Activated naive CD8-positive, alpha-beta T cell treated with anti-CD3 and anti-CD28 coated beads, Interleukin-2, amount 50 U/mL, for 24 hours (primary cell): ENCODE data around the gene REPS2.

Experiments used
- ATAC-seq: fragments of 150-1000 bp; cut with Tn5 transposase; one replicate; pipeline ENCODE4 v1.10.0; 2021
- DNase-seq: peaks from one replicate; pipeline ENCODE4 v3.0.0; 2021
- H3K27ac Mint-ChIP-seq: one replicate; pipeline ENCODE4 v1.8.0; 2021; ENCODE audit warnings: mild to moderate bottlenecking, mixed read lengths
- H3K27me3 Mint-ChIP-seq: one replicate; pipeline ENCODE4 v1.8.0; 2021; ENCODE audit warnings: mixed read lengths
- H3K36me3 Mint-ChIP-seq: one replicate; pipeline ENCODE4 v1.8.0; 2021; ENCODE audit warnings: low read depth, mixed read lengths
- H3K4me1 Mint-ChIP-seq: one replicate; pipeline ENCODE4 v1.8.0; 2021; ENCODE audit warnings: mixed read lengths
- H3K4me3 Mint-ChIP-seq: one replicate; pipeline ENCODE4 v1.8.0; 2021; ENCODE audit warnings: mild to moderate bottlenecking, moderate library complexity, mixed read lengths
- H3K9me3 Mint-ChIP-seq: one replicate; pipeline ENCODE4 v1.8.0; 2021; ENCODE audit warnings: mixed read lengths

REPS2 gene

GRCh38 chrX:16946361-16946964 is at the start of gene REPS2:
TSS of gene REPS2 (plus strand) at chrX:16946658. CDS start at chrX:16946862, 204 bp downstream.
- H3K9me3 Mint-ChIP-seq: no peaks in the 10 kb centered on the region
- peak within 1 kb of the TSS; percentile 73 for H3K4me3 Mint-ChIP-seq
- peaks cover 4% of the 10 kb centered on the region for H3K27me3 Mint-ChIP-seq
- no peak within 1 kb of the TSS for H3K27ac Mint-ChIP-seq
- H3K36me3 Mint-ChIP-seq: no peaks in the 10 kb centered on the region
- H3K4me1 Mint-ChIP-seq: peaks cover 3% of the 10 kb centered on the region
- ATAC-seq (peak; percentile 96), DNase-seq (peak; percentile 65)

DNA sequence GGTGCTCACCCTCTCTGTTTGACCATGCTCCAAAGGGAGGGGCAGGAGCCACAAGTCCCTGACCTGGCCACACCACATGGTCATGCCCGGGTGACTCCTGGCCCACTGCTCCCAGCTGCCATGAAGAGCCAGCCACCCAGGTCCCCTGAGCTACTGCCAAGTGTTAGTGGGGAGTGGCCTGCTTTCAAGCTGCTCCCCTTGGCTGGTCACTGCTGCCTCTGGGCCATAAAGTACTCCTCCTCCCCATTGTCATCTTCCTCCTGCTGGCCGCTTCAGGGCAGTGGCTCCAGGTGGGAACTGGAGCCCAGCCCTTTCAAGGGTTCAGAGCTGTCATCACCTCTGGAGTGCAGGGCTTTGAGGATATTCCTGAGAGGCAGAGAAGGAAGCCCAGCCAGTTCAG is 49.0 kb upstream of the REPS2 start:
- Mint-ChIP-seq H3K4me3 (no peak overlapping the region), H3K36me3 (no peaks in the 10 kb centered on the region), H3K4me1 (peaks cover 7% of the 10 kb centered on the region), H3K27ac (no peak overlapping the region), H3K9me3 (no peaks in the 10 kb centered on the region), H3K27me3 (no peaks in the 10 kb centered on the region)
- DNase-seq: no peak
- ATAC-seq: no peak

DNA sequence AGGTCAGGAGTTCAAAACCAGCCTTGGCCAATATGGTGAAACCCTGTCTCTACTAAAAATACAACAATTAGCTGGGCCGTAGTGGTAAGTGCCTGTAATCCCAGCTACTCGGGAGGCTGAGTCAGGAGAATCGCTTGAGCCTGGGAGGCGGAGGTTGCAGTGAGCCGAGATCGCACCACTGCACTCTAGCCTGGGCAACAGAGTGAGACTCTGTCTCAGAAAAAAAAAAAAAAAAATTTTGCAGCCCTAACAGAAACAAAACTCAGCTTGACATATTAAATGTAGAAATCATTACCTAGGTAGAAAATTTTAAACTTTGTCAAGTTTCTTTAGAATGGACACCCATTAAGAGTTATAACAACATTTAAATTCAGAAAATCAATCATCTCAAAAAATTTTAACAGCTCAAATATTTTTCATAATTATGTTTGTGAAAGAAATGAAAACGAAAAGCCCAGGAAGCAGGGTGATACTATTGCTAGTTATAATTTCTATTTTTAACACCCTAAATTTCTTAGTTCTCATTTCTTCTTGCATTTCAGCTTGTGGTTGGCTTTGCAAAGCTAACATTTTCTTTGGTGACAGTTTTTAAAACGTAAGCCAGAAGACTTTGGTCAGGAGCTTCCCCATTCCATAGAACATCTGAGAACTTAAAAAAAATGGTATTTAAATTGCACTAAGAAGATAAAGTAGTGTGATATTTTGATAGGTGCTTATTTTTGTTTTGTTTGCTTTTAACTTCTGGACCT is 43.0 kb upstream of the REPS2 start:
- ATAC-seq (no peak), DNase-seq (no peak)
- no peak overlapping the region for H3K27ac Mint-ChIP-seq
- H3K4me1 Mint-ChIP-seq: no peaks in the 10 kb centered on the region
- no peaks in the 10 kb centered on the region for H3K36me3 Mint-ChIP-seq
- H3K27me3 Mint-ChIP-seq: peaks cover 1% of the 10 kb centered on the region
- H3K9me3 Mint-ChIP-seq: no peaks in the 10 kb centered on the region
- no peak overlapping the region for H3K4me3 Mint-ChIP-seq

- no peak for ATAC-seq
- H3K4me3 Mint-ChIP-seq: no peak overlapping the region
- no peak for DNase-seq
- no peaks in the 10 kb centered on the region for H3K36me3 Mint-ChIP-seq
- H3K9me3 Mint-ChIP-seq: no peaks in the 10 kb centered on the region
- H3K27me3 Mint-ChIP-seq: no peaks in the 10 kb centered on the region
- no peak overlapping the region for H3K27ac Mint-ChIP-seq
- no peaks in the 10 kb centered on the region for H3K4me1 Mint-ChIP-seq
Measured at GRCh38 chrX:16910376-16910775, 36.1 kb upstream of the REPS2 start.

DNA sequence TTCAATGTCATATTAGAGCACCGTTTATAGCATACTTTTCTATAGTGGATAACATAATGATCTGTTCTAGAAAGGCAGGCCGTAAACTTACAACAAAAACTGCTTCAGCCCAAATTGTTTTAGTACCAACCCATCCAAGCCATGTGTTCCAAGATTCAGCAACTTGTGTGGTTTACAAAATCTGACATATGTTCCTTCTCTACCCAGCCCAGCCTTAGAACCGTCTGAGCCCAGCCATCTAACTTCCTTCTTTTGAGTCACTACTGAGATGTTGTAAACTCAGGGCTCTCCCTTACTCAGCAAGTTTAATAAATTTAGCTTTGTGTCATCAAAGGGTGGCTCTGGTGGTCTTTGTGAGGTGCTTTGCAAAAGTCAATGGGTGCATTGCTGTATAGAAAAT is 32.4 kb upstream of the REPS2 start:
- H3K9me3 Mint-ChIP-seq: no peaks in the 10 kb centered on the region
- H3K27me3 Mint-ChIP-seq: no peaks in the 10 kb centered on the region
- H3K4me1 Mint-ChIP-seq: no peaks in the 10 kb centered on the region
- no peak overlapping the region for H3K27ac Mint-ChIP-seq
- ATAC-seq (no peak), DNase-seq (no peak)
- H3K4me3 Mint-ChIP-seq: no peak overlapping the region
- H3K36me3 Mint-ChIP-seq: no peaks in the 10 kb centered on the region

DNA sequence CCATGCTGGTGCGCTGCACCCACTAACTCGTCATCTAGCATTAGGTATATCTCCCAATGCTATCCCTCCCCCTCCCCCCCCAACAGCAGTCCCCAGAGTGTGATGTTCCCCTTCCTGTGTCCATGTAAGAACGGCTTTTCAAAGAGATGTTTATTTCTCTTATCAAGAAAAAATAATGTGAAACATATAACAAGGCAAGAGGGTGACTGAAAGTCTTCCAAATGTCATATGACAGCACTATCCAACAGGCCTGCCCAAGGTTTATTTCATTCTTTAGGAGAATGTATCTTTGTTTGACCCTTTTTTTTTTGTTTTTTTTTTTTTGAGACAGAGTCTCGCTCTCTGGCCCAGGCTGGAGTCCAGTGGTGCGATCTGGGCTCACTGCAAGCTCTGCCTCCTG is 29.9 kb upstream of the REPS2 start:
- Mint-ChIP-seq H3K27ac (no peak overlapping the region), H3K36me3 (no peaks in the 10 kb centered on the region), H3K4me3 (no peak overlapping the region), H3K9me3 (no peaks in the 10 kb centered on the region), H3K27me3 (peaks cover 1% of the 10 kb centered on the region), H3K4me1 (no peaks in the 10 kb centered on the region)
- ATAC-seq (no peak), DNase-seq (no peak)

DNA sequence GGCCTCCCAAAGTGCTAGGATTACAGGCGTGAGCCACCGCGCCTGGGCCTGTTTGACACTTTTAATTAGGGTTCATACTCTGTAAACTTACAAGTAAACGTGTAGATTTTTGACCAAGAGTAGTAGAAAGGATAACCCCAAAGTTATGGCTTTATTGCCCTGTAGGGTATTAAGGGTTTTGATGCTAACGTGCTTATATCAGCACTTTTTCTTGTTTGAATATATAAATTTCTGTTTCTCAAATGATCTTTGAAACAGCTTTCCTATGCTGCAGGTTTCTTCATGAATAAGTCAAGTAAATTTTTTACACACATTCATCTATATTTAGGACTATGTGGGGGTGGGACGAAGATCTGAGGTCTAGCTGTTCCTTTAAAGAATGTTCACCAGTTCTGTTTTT is 29.3 kb upstream of the REPS2 start:
- Mint-ChIP-seq H3K4me1 (no peaks in the 10 kb centered on the region), H3K36me3 (no peaks in the 10 kb centered on the region), H3K27me3 (peaks cover 2% of the 10 kb centered on the region), H3K4me3 (no peak overlapping the region), H3K27ac (no peak overlapping the region), H3K9me3 (no peaks in the 10 kb centered on the region)
- ATAC-seq (no peak), DNase-seq (no peak)

- peaks cover 2% of the 10 kb centered on the region for H3K27me3 Mint-ChIP-seq
- ATAC-seq (no peak), DNase-seq (no peak)
- no peak overlapping the region for H3K27ac Mint-ChIP-seq
- no peaks in the 10 kb centered on the region for H3K36me3 Mint-ChIP-seq
- H3K4me1 Mint-ChIP-seq: no peaks in the 10 kb centered on the region
- H3K4me3 Mint-ChIP-seq: no peak overlapping the region
- H3K9me3 Mint-ChIP-seq: no peaks in the 10 kb centered on the region
Measured at GRCh38 chrX:16918979-16919378, 27.5 kb upstream of the REPS2 start.

DNA sequence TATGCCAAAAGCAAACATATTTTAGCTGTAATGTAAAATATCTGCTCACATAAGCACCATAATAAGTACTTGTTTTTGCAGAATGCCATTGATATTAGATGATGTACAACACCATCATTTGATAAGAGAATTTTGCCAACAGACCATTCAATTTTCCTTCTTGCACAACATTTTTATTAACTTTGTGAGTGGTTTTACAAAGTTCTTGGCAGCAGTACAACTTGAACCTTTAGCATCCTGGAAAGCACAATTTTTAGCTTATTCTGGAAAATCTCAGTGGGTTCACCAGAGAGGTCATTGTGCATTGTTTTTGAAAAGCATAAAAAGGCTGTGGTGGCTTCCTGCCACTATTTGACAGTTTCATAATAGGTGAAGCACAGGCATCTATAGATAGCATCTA is 26.4 kb upstream of the REPS2 start:
- Mint-ChIP-seq H3K27me3 (peaks cover 2% of the 10 kb centered on the region), H3K27ac (no peak overlapping the region), H3K4me3 (no peak overlapping the region), H3K4me1 (no peaks in the 10 kb centered on the region), H3K9me3 (no peaks in the 10 kb centered on the region), H3K36me3 (no peaks in the 10 kb centered on the region)
- no peak for ATAC-seq
- no peak for DNase-seq

DNA sequence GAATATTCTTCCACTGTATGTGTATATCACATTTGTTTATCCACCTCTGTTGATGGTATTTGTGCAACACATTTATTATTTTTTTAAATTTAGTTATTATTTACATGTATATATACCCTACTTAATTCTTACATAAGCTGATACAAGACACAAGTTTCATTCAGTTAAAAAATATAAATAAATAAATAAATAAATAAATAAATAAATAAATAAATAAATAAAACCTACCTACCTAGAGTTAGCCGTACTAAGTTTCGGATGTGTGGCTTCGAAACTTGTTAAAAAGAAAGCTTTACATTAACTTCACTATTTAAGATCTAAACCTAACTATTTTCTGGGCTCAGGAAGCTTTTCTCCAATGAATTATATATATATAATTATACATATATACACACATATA is 23.3 kb upstream of the REPS2 start:
- no peak for ATAC-seq
- H3K27me3 Mint-ChIP-seq: peaks cover 5% of the 10 kb centered on the region

DNA sequence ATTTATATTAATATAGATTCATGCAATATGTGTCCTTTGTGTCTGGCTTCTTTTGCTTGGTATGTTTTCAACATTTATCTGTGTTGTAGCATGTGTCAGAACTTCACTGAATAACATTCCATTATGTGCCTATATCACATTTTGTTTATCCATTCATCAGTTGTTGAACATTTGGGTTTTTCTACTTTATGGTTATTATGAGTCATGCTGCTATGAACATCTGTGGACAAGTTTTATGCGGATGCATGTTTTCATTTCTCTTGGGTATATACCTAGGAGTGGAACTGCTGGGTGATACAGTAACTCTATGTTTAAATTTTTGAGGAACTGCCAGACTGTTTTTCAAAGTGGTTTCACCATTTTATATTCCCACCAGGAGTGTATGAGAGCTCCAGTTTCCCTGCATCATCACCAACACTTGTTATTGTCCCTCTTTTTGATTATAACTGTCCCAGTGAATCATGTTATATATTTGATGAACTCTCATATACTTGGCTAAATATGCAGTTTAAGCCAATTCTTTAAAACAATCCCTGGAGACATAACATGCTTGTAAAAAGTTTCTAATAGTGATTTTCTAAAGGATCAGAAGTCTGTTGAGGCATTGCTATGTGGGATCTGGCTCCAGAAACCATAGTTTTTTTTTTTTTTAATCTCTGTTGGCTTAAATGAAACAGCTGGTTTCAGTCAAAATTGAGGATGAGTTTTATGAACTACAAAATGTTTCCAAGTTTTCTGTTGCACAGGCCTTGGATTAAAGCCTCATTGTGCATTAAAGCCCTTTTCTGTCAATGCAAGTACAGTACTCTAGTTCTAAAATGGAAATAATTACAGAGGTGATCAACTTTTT is 21.6 kb upstream of the REPS2 start:
- DNase-seq (no peak), ATAC-seq (no peak)
- no peaks in the 10 kb centered on the region for H3K9me3 Mint-ChIP-seq
- H3K27me3 Mint-ChIP-seq: peaks cover 5% of the 10 kb centered on the region
- H3K36me3 Mint-ChIP-seq: no peaks in the 10 kb centered on the region
- H3K4me1 Mint-ChIP-seq: no peaks in the 10 kb centered on the region
- no peak overlapping the region for H3K4me3 Mint-ChIP-seq
- no peak overlapping the region for H3K27ac Mint-ChIP-seq

More for the DNA sequence above, 23.3 kb upstream of the REPS2 start:
- no peak for DNase-seq
- Mint-ChIP-seq H3K27ac (no peak overlapping the region), H3K36me3 (no peaks in the 10 kb centered on the region), H3K4me1 (no peaks in the 10 kb centered on the region), H3K9me3 (no peaks in the 10 kb centered on the region), H3K4me3 (no peak overlapping the region)

DNA sequence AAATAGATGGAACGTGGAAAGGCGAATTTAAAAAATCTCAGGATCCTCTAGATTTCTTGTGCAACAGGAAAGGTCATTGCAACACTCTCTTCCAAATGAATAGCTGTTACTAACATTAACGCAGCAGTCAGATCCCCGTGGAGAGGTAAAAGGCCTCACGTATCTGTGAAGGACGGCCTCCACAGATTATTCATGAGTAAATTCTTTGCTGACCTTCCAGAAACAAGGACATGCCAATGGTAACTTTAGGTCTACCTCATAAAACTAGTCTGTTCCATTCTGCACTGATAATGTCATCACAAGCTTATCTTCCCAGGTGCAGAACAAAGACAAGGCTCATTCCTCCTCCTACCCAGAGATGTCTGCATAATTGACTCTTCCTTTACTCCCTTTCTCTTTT is 16.1 kb upstream of the REPS2 start:
- Mint-ChIP-seq H3K4me1 (peaks cover 7% of the 10 kb centered on the region), H3K36me3 (no peaks in the 10 kb centered on the region), H3K27me3 (peaks cover 2% of the 10 kb centered on the region), H3K27ac (no peak overlapping the region), H3K9me3 (no peaks in the 10 kb centered on the region), H3K4me3 (no peak overlapping the region)
- ATAC-seq (no peak), DNase-seq (no peak)

- Mint-ChIP-seq H3K27me3 (no peaks in the 10 kb centered on the region), H3K36me3 (no peaks in the 10 kb centered on the region), H3K27ac (no peak overlapping the region), H3K9me3 (no peaks in the 10 kb centered on the region), H3K4me3 (no peak overlapping the region), H3K4me1 (peaks cover 7% of the 10 kb centered on the region)
- DNase-seq (no peak), ATAC-seq (no peak)
Measured at GRCh38 chrX:16931371-16931770, 15.1 kb upstream of the REPS2 start.

DNA sequence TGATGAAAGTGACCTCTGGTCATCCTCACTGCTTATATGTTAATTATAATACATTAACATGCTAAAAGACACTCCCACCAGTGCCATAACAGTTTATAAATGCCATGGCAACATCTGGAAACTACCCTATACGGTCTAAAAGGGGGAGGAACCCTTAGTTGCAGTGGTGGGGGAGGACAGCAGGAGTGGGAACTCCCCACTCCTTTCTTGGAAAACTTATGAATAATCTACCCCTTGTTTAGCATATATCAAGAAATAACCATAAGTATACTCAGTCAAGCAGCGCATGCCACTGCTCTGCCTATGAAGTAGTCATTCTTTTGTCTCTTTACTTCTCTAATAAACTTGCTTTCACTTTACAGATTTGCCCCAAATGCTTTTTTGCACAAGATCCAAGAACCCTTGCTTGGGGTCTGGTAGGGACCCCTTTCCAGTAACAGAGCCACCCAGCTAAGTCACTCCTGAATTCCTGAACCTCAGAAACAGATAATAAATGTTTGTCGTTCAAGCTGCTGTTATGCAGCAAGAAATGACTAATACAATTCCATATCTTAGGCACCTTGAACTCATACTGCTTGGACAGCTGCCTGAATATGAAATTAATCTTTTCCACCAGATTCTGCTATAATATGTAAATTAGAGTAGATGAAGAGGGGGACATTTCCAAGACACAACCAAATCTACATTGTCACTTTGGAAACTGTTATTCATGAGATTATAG is 14.4 kb upstream of the REPS2 start:
- no peaks in the 10 kb centered on the region for H3K36me3 Mint-ChIP-seq
- H3K9me3 Mint-ChIP-seq: no peaks in the 10 kb centered on the region
- no peaks in the 10 kb centered on the region for H3K27me3 Mint-ChIP-seq
- H3K4me3 Mint-ChIP-seq: no peak overlapping the region
- DNase-seq (no peak), ATAC-seq (peak; percentile 33)
- no peak overlapping the region for H3K27ac Mint-ChIP-seq
- H3K4me1 Mint-ChIP-seq: peaks cover 7% of the 10 kb centered on the region
